ENCODE results near the gene LZTR1.

GRCh38 chr22:20968281-20968977, 13.7 kb upstream of the LZTR1 start:
- TF ChIP-seq CTCF (IDR thresholded peaks at IDR 0.05 in 8 of 11, conservative IDR thresholded peaks at IDR 0.05 in 3 of 11), result no peak
- TF ChIP-seq POLR2AphosphoS5 (IDR thresholded peaks at IDR 0.05), result no peak

Data from spleen (tissue), 7 donors.